Keratinocyte (primary cell): ENCODE measurements around the gene ZRANB1.

Source experiments
- CTCF ChIP-seq, 3 experiments: IDR thresholded peaks in 1 of 3; conservative IDR thresholded peaks in 1 of 3; optimal IDR thresholded peaks in 1 of 3; 2 replicates in 2 of 3; 3 replicates in 1 of 3; pipeline versions ENCODE3 to v1.5.1; 2011; ENCODE audit warnings: low read length in 3 of 3, mild to moderate bottlenecking in 3 of 3, moderate library complexity in 2 of 3, control low read depth in 1 of 3, inconsistent platforms in 1 of 3; ENCODE audit not compliant: insufficient read depth in 2 of 3; ENCODE audit errors: extremely low read depth in 1 of 3
- EZH2 ChIP-seq: IDR thresholded peaks from one replicate; pipeline ENCODE4 v1.6.1; 2012; ENCODE audit warnings: inconsistent platforms, mild to moderate bottlenecking, low read length, moderate library complexity

- TF ChIP-seq CTCF (optimal IDR thresholded peaks at IDR 0.05 in 1 of 3, IDR thresholded peaks at IDR 0.05 in 1 of 3, conservative IDR thresholded peaks at IDR 0.05 in 1 of 3; ENCODE audit: extremely low read depth in 1 of 3, insufficient read depth in 2 of 3, low read length in 3 of 3) (no peak), EZH2 (no peak)
Observed at GRCh38 chr10:124963866-124964720, 22.2 kb downstream of the ZRANB1 start.
